SH-SY5Y (cell line): ENCODE data around the gene IMMP2L.

Experiments used
- GATA2 ChIP-seq: IDR thresholded peaks from 2 replicates; pipeline ENCODE4 v1.6.1; 2011; ENCODE audit warnings: mild to moderate bottlenecking, low read depth, low read length
- GATA3 ChIP-seq: IDR thresholded peaks from 2 replicates; pipeline ENCODE4 v1.6.1; 2011; ENCODE audit warnings: low read depth, mild to moderate bottlenecking, low read length, moderate library complexity

- TF ChIP-seq GATA3 (peak; percentile 73), GATA2 (peak; percentile 41)
These were observed 720.3 kb downstream of the IMMP2L start for GRCh38 chr7:110841840-110842545.
